CD4-positive, alpha-beta T cell (primary cell): ENCODE measurements around the gene C4orf51. TPM values are rescaled to one million over a fixed set of nuclear protein-coding genes. Genes with fewer than 3 reads are reported as not detected.

ENCODE experiments used
- ATAC-seq: fragments of 200-7000 bp; cut with Tn5 transposase; one replicate; pipeline ENCODE4 v1.10.0; 2022; ENCODE audit warnings: mild to moderate bottlenecking; ENCODE audit not compliant: poor library complexity
- CTCF ChIA-PET: fragments of 350-600 bp; sonication (Branson Sonifier 250); formaldehyde crosslinking; loops from one replicate; lab custom pipeline; 2021; ENCODE audit warnings: antibody characterized with exemption, inconsistent platforms; lab: Charles Lee
- POLR2A ChIA-PET: fragments of 350-600 bp; sonication (Branson Sonifier 250); formaldehyde crosslinking; loops from one replicate; lab custom pipeline; 2021; ENCODE audit warnings: antibody characterized with exemption, inconsistent platforms; lab: Charles Lee
- DNase-seq, 14 experiments: peaks; one replicate each; pipeline ENCODE4 v3.0.0-alpha.2; 2013 to 2020; ENCODE audit warnings: mixed read lengths in 2 of 14
- H3K27ac ChIP-seq, 2 donors: one replicate each; pipeline versions ENCODE4 v1.5.1 to v1.7.0; 2013; ENCODE audit warnings: low read length in 2 of 2, low read depth in 1 of 2, mild to moderate bottlenecking in 1 of 2
- H3K27me3 ChIP-seq, 2 experiments: 1 replicate in 1 of 2; 2 replicates in 1 of 2; pipeline versions ENCODE4 v1.6.1 to v1.7.0; 2013; ENCODE audit warnings: low read length in 2 of 2, control low read depth in 1 of 2, mild to moderate bottlenecking in 1 of 2, moderate library complexity in 1 of 2; ENCODE audit not compliant: insufficient read depth in 2 of 2, control insufficient read depth in 1 of 2
- H3K36me3 ChIP-seq: one replicate; pipeline ENCODE4 v1.6.1; 2013; ENCODE audit warnings: low read length, control low read depth; ENCODE audit not compliant: insufficient read depth
- H3K4me1 ChIP-seq: one replicate; pipeline ENCODE4 v1.6.1; 2013; ENCODE audit warnings: low read length, control low read depth; ENCODE audit not compliant: insufficient read depth
- H3K4me3 ChIP-seq: one replicate; pipeline ENCODE4 v1.5.1; 2013; ENCODE audit warnings: mild to moderate bottlenecking, low read length, moderate library complexity
- H3K9me3 ChIP-seq, 2 experiments: 1 replicate in 1 of 2; 2 replicates in 1 of 2; pipeline versions ENCODE4 v1.6.1 to v1.7.0; 2013; ENCODE audit warnings: low read length in 2 of 2, mild to moderate bottlenecking in 2 of 2, control low read depth in 1 of 2, moderate library complexity in 1 of 2; ENCODE audit not compliant: control insufficient read depth in 1 of 2, insufficient read depth in 1 of 2
- H3K27ac Mint-ChIP-seq: one replicate; pipeline ENCODE4 v1.8.0; 2020; ENCODE audit warnings: mixed read lengths
- H3K27me3 Mint-ChIP-seq: one replicate; pipeline ENCODE4 v1.8.0; 2021; ENCODE audit warnings: mixed read lengths
- H3K36me3 Mint-ChIP-seq: one replicate; pipeline ENCODE4 v1.8.0; 2021; ENCODE audit warnings: low read depth, mixed read lengths
- H3K4me1 Mint-ChIP-seq: one replicate; pipeline ENCODE4 v1.8.0; 2021; ENCODE audit warnings: low read depth, mixed read lengths
- H3K4me3 Mint-ChIP-seq: one replicate; pipeline ENCODE4 v1.8.0; 2020; ENCODE audit warnings: mild to moderate bottlenecking, mixed read lengths
- H3K9me3 Mint-ChIP-seq: one replicate; pipeline ENCODE4 v1.8.0; 2020; ENCODE audit warnings: mixed read lengths
- intact Hi-C, 2 experiments: fragments of 100-400 bp; cut with DNase I in 1 of 2; cut with micrococcal nuclease in 1 of 2; formaldehyde crosslinking; loops; one replicate each; pipeline versions ENCODE4 v1.15.1 to v1.9.0; 2023 to 2025; cut with DNase I, micrococcal nuclease
- total RNA-seq, 174 experiments: library from RNA in 2 of 174; stranded (reverse) in 2 of 174; gene quantifications; one replicate each; pipeline ENCODE4 v1.2.3 and lab custom pipeline; 2021 to 2026
- TF ChIP-seq, protein P1 (sequence below): fragments of 200-600 bp; IDR thresholded peaks from one replicate; pipeline ENCODE4 v1.8.0; 2022; ENCODE audit warnings: antibody characterized with exemption, mild to moderate bottlenecking

The C4orf51 gene
- total RNA-seq, 2 experiments from 2014 or later: not detected

GRCh38 chr4:145697332-145697731, 17.4 kb downstream of the C4orf51 start:
- DNase-seq (no peak), ATAC-seq (no peak)
- Histone ChIP-seq H3K9me3 (no peaks in the 10 kb centered on the region), H3K27me3 (no peaks in the 10 kb centered on the region), H3K4me1 (no peaks in the 10 kb centered on the region), H3K4me3 (no peak overlapping the region), H3K36me3 (no peaks in the 10 kb centered on the region), H3K27ac (no peak overlapping the region)
- no peaks in the 10 kb centered on the region for H3K4me1 Mint-ChIP-seq
- H3K27me3 Mint-ChIP-seq: no peaks in the 10 kb centered on the region
- TF ChIP-seq, protein P1, sequence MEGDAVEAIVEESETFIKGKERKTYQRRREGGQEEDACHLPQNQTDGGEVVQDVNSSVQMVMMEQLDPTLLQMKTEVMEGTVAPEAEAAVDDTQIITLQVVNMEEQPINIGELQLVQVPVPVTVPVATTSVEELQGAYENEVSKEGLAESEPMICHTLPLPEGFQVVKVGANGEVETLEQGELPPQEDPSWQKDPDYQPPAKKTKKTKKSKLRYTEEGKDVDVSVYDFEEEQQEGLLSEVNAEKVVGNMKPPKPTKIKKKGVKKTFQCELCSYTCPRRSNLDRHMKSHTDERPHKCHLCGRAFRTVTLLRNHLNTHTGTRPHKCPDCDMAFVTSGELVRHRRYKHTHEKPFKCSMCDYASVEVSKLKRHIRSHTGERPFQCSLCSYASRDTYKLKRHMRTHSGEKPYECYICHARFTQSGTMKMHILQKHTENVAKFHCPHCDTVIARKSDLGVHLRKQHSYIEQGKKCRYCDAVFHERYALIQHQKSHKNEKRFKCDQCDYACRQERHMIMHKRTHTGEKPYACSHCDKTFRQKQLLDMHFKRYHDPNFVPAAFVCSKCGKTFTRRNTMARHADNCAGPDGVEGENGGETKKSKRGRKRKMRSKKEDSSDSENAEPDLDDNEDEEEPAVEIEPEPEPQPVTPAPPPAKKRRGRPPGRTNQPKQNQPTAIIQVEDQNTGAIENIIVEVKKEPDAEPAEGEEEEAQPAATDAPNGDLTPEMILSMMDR: no peak
- ChIA-PET CTCF (no interaction called here), POLR2A (no interaction called here)
- no peaks in the 10 kb centered on the region for H3K9me3 Mint-ChIP-seq
- no peak overlapping the region for H3K27ac Mint-ChIP-seq
- intact Hi-C loops: no loop called here
- no peak overlapping the region for H3K4me3 Mint-ChIP-seq
- no peaks in the 10 kb centered on the region for H3K36me3 Mint-ChIP-seq

- ChIA-PET POLR2A (no interaction called here), CTCF (no interaction called here)
- H3K4me3 ChIP-seq: no peak overlapping the region
- Mint-ChIP-seq H3K36me3 (no peaks in the 10 kb centered on the region), H3K27me3 (no peaks in the 10 kb centered on the region), H3K27ac (no peak overlapping the region), H3K9me3 (no peaks in the 10 kb centered on the region), H3K4me3 (no peak overlapping the region), H3K4me1 (no peaks in the 10 kb centered on the region)
- H3K27ac ChIP-seq: no peak overlapping the region
- no peaks in the 10 kb centered on the region for H3K27me3 ChIP-seq
- no peaks in the 10 kb centered on the region for H3K9me3 ChIP-seq
- ATAC-seq (no peak), DNase-seq (no peak)
- intact Hi-C loops: no loop called here
- H3K36me3 ChIP-seq: no peaks in the 10 kb centered on the region
- H3K4me1 ChIP-seq: no peaks in the 10 kb centered on the region
- TF ChIP-seq, protein P1: no peak
Observed at GRCh38 chr4:145698507-145698906, 18.6 kb downstream of the C4orf51 start.

GRCh38 chr4:145703850-145704497, 24.0 kb downstream of the C4orf51 start:
- no peaks in the 10 kb centered on the region for H3K27me3 Mint-ChIP-seq

More at GRCh38 chr4:145703850-145704497, 24.0 kb downstream of the C4orf51 start:
- Histone ChIP-seq H3K4me1 (no peaks in the 10 kb centered on the region), H3K27ac (no peak overlapping the region), H3K27me3 (no peaks in the 10 kb centered on the region), H3K36me3 (no peaks in the 10 kb centered on the region), H3K9me3 (no peaks in the 10 kb centered on the region), H3K4me3 (no peak overlapping the region)
- no peak overlapping the region for H3K27ac Mint-ChIP-seq
- CTCF ChIA-PET: no interaction called here
- H3K4me3 Mint-ChIP-seq: no peak overlapping the region
- H3K9me3 Mint-ChIP-seq: peaks cover 2% of the 10 kb centered on the region
- no peak for DNase-seq
- POLR2A ChIA-PET: no interaction called here
- ATAC-seq: no peak
- TF ChIP-seq, protein P1: no peak
- H3K4me1 Mint-ChIP-seq: no peaks in the 10 kb centered on the region
- no peaks in the 10 kb centered on the region for H3K36me3 Mint-ChIP-seq
- intact Hi-C loops: no loop called here
